GM19023 (cell line): ENCODE measurements around the gene ANKS1A.
"Not testable (repeated sequence)": the region's sequence is repeated elsewhere in the genome, so short reads cannot be mapped to it uniquely, and the experiment has no call there.

ENCODE experiments used
- ATAC-seq: cut with Tn5 transposase; IDR thresholded peaks from one replicate; pipeline ENCODE4 v1.9.1; 2021; ENCODE audit warnings: mild to moderate bottlenecking, moderate library complexity; ENCODE audit not compliant: unreplicated experiment

Gene ANKS1A, protein sequence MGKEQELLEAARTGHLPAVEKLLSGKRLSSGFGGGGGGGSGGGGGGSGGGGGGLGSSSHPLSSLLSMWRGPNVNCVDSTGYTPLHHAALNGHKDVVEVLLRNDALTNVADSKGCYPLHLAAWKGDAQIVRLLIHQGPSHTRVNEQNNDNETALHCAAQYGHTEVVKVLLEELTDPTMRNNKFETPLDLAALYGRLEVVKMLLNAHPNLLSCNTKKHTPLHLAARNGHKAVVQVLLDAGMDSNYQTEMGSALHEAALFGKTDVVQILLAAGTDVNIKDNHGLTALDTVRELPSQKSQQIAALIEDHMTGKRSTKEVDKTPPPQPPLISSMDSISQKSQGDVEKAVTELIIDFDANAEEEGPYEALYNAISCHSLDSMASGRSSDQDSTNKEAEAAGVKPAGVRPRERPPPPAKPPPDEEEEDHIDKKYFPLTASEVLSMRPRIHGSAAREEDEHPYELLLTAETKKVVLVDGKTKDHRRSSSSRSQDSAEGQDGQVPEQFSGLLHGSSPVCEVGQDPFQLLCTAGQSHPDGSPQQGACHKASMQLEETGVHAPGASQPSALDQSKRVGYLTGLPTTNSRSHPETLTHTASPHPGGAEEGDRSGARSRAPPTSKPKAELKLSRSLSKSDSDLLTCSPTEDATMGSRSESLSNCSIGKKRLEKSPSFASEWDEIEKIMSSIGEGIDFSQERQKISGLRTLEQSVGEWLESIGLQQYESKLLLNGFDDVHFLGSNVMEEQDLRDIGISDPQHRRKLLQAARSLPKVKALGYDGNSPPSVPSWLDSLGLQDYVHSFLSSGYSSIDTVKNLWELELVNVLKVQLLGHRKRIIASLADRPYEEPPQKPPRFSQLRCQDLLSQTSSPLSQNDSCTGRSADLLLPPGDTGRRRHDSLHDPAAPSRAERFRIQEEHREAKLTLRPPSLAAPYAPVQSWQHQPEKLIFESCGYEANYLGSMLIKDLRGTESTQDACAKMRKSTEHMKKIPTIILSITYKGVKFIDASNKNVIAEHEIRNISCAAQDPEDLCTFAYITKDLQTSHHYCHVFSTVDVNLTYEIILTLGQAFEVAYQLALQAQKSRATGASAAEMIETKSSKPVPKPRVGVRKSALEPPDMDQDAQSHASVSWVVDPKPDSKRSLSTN

DNA sequence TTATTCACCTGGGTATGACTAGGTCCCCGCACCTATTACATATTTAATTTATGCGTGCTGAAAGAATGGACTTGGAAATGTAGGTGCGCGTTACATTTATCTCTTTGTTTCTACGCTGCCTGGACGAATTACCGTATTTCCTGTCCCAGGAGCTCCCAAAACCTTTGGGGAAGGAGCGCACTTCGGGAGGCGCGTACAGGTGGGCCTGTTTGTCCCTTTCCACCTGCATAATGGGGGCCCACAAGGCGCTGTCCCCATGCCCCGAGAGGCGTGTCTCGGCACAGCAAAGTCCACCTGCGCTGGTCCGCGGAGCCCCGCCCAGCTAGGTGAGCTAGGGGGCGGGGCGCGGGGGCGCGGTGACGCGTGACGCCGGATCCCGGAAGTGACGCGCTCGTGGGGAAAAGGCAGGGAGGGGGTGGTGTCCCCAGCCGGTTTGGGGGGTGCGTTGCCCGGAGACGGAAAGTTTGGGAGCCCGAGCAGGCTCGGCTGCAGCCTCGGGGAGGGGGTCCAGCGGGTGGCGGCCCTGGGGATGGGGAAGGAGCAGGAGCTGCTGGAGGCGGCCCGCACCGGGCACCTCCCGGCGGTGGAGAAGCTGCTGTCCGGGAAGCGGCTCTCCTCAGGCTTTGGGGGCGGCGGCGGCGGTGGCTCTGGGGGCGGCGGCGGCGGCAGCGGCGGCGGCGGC lies at the start of gene ANKS1A:
Gene ANKS1A, plus strand, starts transcription at position 382 of the 682 bp plus-strand sequence. Its CDS starts 148 bp downstream, at position 530.
- ATAC-seq = peak; percentile 67

DNA sequence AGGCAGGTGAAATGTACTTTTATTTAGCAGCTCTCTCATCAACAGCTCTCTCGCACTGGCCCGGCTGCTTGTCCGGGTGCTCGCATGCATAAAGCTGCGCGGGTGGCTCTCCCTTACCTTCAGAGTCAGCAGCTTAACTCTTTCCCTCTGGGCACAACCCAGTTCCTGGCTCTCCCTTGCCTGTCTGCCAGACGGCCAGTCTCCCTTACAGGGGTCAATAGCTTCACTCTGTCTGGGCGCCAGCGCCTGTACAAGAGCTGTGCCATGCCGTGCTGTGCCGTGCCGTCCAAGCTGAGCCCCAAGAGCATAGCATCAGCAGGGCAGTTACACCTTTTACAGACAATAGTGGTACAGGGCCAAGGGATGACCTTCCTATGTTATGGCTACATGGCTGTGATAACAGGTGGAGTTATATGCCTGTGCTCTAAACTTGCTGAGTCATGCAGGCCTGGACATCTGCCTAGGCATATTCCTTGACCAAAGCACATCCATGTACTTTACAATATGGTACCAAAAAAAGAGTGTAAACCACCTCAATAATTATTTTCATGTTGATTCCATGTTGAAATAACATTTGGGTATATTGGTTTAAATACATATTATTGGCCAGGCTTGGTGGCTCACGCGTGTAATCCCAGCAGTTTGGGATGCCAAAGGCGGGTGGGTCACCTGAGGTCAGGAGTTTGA lies 49.2 kb upstream of the ANKS1A start:
- no peak for ATAC-seq

DNA sequence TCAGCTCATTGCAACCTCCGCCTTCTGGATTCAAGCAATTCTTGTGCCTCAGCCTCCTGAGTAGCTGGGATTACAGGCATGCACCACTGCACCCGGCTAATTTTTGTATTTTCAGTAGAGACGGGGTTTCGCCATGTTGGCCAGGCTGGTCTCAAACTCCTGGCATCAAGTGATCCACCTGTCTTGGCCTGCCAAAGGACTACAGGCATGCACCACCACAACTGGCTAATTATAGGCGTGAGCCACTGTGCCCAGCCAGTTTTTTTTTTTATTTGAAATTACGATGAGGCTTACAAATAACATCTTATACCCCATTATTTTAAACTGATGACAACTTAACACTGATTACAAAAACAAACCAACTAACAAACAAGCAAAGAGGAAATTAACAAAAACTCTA lies 40.0 kb upstream of the ANKS1A start:
- not testable (repeated sequence) for ATAC-seq

DNA sequence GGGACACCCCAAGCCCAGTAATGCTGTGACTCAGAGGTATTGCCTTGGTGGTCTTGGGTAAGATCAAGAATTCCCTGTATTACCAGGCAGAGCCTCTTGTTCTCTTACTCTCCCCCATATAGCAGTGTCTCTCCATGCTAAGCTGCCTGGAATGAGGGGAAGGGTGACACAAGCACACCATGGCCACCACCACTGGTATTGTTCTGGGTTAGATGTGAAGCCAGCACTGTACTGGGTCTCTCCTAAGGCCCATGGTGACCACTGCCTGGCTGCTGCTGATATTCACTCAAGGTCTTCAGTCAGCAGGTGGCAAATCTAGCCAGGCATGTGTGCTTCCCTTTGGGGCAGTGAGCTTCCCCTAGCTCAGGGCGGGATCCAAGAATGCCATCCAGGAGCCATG lies 37.7 kb upstream of the ANKS1A start:
- ATAC-seq = no peak

DNA sequence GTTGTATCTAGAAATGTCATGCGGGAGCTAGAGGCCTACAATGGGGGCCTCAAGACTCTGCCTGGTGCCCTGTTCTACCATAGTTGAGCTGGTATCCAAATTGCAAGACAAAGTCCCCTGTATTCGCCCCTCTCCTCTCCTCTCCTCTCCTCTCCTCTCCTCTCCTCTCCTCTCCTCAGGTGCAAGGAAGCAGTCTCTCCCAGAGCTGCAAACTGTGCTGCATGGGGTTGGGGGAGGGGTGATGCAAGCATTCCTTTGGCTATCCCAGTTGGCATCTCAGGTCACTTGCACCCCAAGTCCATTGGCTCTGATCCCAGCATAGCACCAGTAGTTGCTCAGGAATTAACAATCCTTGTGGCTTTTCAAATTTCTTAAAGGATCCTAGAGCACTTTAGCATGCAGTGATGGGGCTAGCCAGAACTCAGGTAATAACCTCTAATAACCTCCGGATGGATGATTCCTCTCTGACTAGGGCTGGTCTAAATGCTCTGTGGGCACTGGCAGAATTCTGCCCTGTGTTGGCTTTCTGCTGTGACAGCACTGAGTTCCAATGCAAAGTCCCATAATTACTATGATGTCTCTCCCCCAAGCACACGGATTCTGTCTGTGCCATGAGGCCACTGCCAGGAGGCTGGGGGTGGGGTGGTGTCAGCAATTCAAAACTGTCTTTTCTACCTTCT lies 36.5 kb upstream of the ANKS1A start:
- no peak for ATAC-seq

DNA sequence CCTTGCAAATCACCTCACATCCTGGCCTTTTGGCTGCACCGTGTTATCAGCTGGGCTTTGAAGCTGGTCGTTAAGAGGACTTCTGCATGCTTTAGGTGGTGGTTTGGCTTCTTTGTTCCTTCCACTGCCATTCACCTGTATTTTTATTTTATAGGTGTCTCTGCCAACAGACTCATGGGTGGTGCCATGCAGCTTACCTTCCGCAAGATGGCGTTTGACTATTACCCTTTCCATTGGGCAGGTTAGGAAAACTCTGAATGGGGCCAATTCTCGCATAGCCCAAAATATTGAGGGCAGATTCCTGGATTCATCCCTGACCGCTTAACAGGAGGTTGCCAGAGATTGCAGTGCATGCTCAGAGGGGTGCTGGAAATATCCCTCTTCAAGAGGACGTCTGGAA lies 33.6 kb upstream of the ANKS1A start:
- ATAC-seq = no peak

DNA sequence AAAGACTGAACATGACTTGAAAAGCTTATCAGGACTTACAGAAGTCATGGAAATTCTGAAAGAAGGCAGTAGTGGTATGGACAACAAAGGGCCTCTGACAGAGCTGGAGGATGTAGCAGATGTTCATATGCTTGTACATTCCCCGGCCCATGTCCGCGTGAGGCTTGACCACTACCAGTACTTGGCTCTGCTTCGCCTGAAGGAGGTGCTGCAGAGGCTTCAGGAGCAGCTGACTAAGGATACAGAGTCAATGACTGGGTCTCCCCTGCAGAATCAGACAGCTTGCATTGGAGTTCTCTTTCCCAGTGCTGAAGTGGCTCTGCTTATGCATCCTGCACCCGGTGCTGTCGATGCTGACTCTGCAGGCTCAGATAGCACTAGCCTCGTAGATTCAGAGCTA lies 30.4 kb upstream of the ANKS1A start:
- ATAC-seq = no peak

DNA sequence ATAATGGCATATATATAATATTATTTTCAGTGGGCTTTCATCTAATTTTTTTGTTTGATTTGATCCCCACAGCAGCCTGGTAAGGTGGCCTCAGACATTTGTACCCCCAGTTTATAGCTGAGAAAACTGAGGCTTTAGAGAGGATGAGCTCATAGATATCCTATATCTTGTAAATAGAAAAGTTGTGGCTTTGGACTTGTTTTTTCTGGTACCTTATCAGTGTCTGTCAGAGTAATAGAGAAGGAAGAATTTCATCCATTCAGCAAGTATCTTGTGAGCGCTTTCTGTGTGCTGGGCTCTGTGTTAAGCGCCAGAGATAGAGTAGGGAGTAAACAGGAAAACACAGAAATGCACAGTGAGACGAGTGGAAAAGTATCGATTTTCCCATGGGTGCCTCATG lies 29.1 kb upstream of the ANKS1A start:
- no peak for ATAC-seq

DNA sequence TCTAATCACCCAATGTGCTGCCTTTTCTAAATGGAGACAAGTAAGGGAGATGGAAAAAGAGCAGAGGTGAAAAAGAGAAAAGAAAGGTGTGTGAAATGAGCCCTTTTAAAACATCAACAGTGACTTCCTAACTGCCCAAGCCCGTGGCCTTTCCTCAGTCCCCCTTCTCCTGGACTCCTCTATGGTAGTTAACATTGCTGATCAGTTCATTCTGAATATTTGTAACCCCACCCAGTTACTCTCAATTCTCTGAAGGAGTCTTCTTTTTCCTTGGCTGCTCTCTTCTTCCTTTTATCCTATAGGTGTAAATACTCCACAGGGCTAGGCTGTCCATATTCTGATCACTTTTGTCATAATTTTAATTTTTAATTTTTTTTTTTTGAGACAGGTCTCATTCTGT lies 28.3 kb upstream of the ANKS1A start:
- no peak for ATAC-seq

DNA sequence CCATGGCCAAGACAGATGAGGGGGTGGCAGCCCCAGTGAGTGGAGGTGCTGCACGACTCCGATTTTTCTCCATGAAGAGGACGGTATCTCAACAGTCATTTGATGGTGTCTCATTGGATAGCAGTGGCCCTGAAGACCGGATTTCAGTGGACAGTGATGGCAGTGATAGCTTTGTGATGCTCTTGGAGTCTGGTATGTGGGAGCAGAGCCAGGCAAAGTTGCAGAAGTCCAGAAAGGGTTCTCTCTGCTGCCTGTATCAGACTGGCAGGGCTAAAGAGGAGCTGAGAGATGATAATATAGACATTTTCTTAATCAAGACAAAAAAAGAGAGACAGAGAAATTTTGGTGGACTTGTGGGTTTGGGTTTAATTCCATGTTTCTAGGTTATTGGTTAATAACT lies 25.0 kb upstream of the ANKS1A start:
- no peak for ATAC-seq

DNA sequence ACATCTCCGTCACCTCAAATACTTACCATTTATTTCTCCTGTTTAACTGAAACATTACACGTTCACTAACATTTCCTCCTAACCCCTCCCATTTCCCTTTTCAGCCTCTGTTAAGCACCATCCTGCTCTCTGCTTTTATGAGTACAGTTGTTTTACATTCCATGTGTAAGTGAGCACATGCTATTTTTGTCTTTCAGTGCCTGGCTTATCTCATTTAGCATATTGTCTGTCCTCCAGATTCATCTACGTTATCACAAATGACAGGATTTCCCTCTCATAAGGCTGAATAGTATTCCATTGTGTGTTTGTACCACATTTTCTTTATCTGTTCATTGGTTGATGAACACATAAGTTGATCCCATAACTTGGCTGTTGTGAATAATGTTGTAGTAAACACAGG lies 23.9 kb upstream of the ANKS1A start:
- no peak for ATAC-seq

DNA sequence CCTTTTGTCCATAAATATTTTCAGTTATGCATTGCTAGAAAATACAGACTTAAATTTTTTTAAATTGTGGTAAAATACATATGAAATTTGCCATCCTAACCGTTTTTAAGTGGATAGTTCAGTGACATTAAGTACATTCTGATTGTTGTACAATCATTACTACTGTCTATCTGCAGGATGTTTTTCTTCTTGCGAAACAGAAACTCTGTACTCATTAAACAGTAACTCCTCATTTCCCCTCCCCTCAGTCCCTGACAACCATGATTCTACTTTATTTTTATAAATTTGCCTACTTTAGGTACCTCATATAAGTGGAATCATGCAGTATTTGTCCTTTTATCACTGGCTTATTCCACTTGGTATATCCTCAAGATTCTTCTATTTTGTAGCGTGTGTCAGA lies 22.5 kb upstream of the ANKS1A start:
- ATAC-seq = no peak

DNA sequence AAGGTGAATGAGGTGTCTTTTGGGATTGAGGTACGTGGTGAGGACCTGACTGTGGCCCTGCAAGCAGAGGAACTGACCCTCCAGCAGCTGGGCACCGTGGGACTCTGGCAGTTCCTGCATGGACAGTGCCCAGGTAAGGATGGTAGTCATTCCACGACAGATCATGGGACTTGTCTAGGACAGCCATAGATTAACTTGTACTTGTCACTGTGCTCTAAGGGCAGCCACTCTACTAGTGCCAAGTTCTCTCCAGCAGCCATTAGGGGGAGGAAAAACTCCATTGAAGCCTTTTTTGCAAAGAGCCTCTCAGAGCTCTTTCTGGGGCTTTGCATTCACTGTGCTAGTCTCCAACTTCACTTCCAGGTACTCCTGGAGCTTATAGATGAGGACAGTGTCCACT lies 21.6 kb upstream of the ANKS1A start:
- no peak for ATAC-seq

DNA sequence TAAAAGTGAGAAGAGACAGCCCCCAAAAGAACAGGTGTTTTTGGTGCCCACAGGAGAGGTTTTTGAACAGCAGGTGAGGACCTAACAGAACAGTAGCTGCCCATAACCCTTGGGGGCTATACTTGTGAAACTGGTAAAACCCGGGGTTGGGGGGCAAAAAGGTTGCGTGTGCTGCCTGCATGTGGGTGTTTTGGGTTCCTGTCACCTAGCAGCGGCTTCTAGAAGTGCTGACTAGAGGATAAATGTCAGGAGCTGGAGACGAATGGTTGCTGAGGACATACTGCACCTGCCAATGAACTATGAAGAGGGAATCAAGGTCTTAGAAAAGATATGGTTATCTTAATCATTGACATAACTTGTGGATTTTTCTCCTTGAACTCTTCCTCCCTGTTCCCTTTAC lies 17.2 kb upstream of the ANKS1A start:
- ATAC-seq = no peak

DNA sequence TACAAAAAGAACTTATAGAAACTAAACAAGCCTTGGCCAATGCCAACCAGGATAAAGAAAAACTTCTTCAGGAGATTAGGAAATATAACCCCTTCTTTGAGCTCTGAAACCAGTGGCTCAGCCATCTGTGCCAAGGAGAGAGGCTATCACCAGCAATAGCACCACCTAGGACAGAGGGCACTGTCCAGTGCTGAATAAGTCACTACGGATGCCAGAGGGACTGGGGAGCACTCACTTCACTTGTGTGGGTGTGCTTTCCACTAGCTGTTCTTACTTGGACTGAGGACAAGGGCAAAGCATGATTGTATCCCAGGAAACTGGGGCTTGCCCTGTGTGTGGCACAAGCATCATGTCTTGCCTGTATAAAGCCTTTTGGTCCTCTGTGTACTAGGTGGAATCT lies 16.7 kb upstream of the ANKS1A start:
- no peak for ATAC-seq

DNA sequence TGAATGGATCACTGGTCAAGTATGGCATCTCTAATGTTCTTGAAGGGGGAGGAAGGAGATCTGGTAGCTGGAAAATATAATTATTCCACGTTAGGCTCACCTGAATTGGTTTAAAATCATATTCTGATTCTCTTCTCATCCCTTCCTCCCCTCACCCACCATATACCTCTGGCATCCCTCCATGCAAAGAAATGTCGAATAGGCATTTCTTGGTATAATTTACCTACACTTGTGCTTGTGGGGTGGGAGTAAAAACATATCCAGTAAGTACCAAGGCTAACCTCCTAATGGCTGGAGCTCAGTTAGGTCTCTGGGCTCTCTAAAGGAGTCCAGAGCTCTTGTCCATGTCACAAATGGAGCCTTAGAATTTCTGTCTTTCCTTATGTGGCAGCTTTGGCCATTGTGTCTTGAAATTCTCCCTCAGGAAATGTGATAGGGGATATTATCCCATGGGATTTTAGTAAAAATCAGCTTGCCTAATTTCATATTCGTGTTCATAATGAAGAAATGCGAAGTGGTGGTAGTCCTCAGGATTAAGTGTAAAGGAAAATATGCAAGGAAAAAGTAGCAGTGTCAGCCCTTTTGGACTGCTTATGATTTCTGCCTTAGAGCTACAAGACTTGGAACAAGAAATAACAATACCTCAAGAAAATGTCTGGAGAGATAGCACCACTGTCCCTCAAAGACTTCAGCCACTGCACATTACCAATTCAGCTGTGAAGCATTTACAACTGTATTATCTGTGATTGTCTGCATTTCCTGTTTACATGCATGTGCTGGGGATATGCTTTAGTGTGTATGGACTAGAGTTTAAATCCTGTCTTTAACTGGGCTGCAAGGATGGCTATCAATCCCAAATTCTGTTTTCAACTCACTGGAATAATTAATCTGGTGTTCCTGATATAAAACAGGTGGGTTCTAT lies 13.5 kb upstream of the ANKS1A start:
- no peak for ATAC-seq

DNA sequence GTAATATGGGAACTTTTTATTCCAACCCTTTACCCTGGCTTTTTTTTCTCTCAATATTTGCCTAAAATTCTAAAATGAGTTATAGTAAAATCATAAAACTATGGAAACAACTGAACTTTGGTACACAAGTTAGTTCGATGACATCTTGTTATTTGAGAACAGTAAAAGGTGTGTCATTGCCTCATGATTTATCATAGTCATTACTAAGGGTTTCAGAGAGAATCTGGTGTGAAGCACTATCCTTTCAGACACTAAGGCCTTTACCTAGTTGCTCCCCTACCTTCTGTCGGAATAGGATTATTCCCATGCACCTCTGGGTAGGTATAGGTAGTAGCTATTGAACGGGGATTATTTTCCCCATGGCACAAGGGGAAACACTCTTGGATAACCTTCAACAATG lies 12.6 kb upstream of the ANKS1A start:
- no peak for ATAC-seq

DNA sequence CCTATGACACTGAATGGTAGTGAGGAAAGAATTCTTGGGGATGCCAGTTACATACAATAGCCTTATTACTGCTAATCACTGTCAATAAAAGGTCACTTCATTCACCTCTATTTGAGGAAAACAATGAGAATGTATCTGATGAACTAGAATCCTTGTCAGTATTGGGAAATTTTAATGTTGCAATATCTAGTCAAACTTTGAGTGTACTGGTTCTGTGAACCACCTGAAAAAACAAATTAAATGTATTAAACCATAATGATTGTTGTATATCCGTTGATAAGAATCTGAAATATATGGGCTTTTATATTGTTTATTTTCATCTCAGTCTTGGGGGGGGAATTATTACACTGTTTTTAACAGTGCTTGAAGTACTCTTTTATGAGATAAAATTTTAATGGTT lies 11.8 kb upstream of the ANKS1A start:
- ATAC-seq = no peak
